HEK293 (cell line): ENCODE data around the gene MED20.

ENCODE experiments used
- GFI1B ChIP-seq: fragments of 450-650 bp; formaldehyde crosslinking; IDR thresholded peaks from 2 replicates; pipeline ENCODE4 v1.5.1; 2016; ENCODE audit warnings: missing biosample characterization, missing genetic modification characterization
- GLIS2 ChIP-seq: fragments of 450-650 bp; formaldehyde crosslinking; IDR thresholded peaks from 2 replicates; pipeline ENCODE4 v1.5.1; 2016; ENCODE audit warnings: missing biosample characterization, missing genetic modification characterization
- HOXC10 ChIP-seq: sonication (generic); formaldehyde crosslinking; IDR thresholded peaks from 2 replicates; pipeline ENCODE4 v1.8.1; 2023; ENCODE audit warnings: mild to moderate bottlenecking, missing genetic modification reagents
- KLF1 ChIP-seq: fragments of 450-650 bp; formaldehyde crosslinking; IDR thresholded peaks from 2 replicates; pipeline ENCODE4 v1.5.1; 2016; ENCODE audit warnings: missing biosample characterization, missing genetic modification characterization
- KLF8 ChIP-seq: fragments of 450-650 bp; formaldehyde crosslinking; IDR thresholded peaks from 2 replicates; pipeline ENCODE4 v1.5.1; 2016; ENCODE audit warnings: missing biosample characterization, missing genetic modification characterization
- KLF9 ChIP-seq: fragments of 450-650 bp; formaldehyde crosslinking; IDR thresholded peaks from 2 replicates; pipeline ENCODE4 v1.5.1; 2016; ENCODE audit warnings: missing biosample characterization, missing genetic modification characterization, low read depth
- SP7 ChIP-seq: fragments of 450-650 bp; formaldehyde crosslinking; IDR thresholded peaks from 2 replicates; pipeline ENCODE4 v1.5.1; 2016; ENCODE audit warnings: missing biosample characterization, missing genetic modification characterization
- ZBTB20 ChIP-seq: fragments of 450-650 bp; formaldehyde crosslinking; IDR thresholded peaks from 2 replicates; pipeline ENCODE4 v1.5.1; 2016; ENCODE audit warnings: missing biosample characterization, missing genetic modification characterization
- ZFP37 ChIP-seq: fragments of 450-650 bp; formaldehyde crosslinking; IDR thresholded peaks from 2 replicates; pipeline ENCODE4 v1.5.1; 2016; ENCODE audit warnings: missing biosample characterization, missing genetic modification characterization
- ZFP41 ChIP-seq: fragments of 450-650 bp; formaldehyde crosslinking; IDR thresholded peaks from 2 replicates; pipeline ENCODE4 v1.5.1; 2016; ENCODE audit warnings: missing biosample characterization, missing genetic modification characterization, borderline replicate concordance
- ZIC2 ChIP-seq: fragments of 450-650 bp; formaldehyde crosslinking; IDR thresholded peaks from 2 replicates; pipeline ENCODE4 v1.5.1; 2016; ENCODE audit warnings: missing biosample characterization, missing genetic modification characterization
- ZNF132 ChIP-seq: fragments of 450-650 bp; formaldehyde crosslinking; IDR thresholded peaks from 2 replicates; pipeline ENCODE4 v1.5.1; 2017; ENCODE audit warnings: missing biosample characterization, missing genetic modification characterization, borderline replicate concordance
- ZNF223 ChIP-seq: fragments of 450-650 bp; formaldehyde crosslinking; IDR thresholded peaks from 2 replicates; pipeline ENCODE4 v1.5.1; 2016; ENCODE audit warnings: missing biosample characterization, missing genetic modification characterization
- ZNF292 ChIP-seq: fragments of 450-650 bp; formaldehyde crosslinking; IDR thresholded peaks from 2 replicates; pipeline ENCODE4 v1.5.1; 2016; ENCODE audit warnings: low read depth, missing biosample characterization, missing genetic modification characterization, borderline replicate concordance
- ZNF335 ChIP-seq: fragments of 450-650 bp; formaldehyde crosslinking; conservative IDR thresholded peaks from 2 replicates; pipeline ENCODE4 v1.5.1; 2016; ENCODE audit warnings: missing biosample characterization, missing genetic modification characterization
- ZNF423 ChIP-seq: fragments of 450-650 bp; formaldehyde crosslinking; IDR thresholded peaks from 2 replicates; pipeline ENCODE4 v1.5.1; 2016; ENCODE audit warnings: missing biosample characterization, missing genetic modification characterization
- ZNF501 ChIP-seq: fragments of 450-650 bp; formaldehyde crosslinking; IDR thresholded peaks from 2 replicates; pipeline ENCODE4 v1.5.1; 2016; ENCODE audit warnings: missing biosample characterization, missing genetic modification characterization
- ZNF521 ChIP-seq: fragments of 450-650 bp; formaldehyde crosslinking; IDR thresholded peaks from 2 replicates; pipeline ENCODE4 v1.5.1; 2017; ENCODE audit warnings: missing biosample characterization, mild to moderate bottlenecking, missing genetic modification characterization
- ZNF600 ChIP-seq: fragments of 450-650 bp; formaldehyde crosslinking; IDR thresholded peaks from 2 replicates; pipeline ENCODE4 v1.5.1; 2016; ENCODE audit warnings: missing biosample characterization, missing genetic modification characterization
- ZNF660 ChIP-seq: fragments of 450-650 bp; IDR thresholded peaks from 2 replicates; pipeline ENCODE4 v1.5.1; 2018; ENCODE audit warnings: missing biosample characterization, mild to moderate bottlenecking, missing genetic modification characterization
- ZSCAN23 ChIP-seq: fragments of 450-650 bp; formaldehyde crosslinking; IDR thresholded peaks from 2 replicates; pipeline ENCODE4 v1.5.1; 2016; ENCODE audit warnings: missing biosample characterization, missing genetic modification characterization
- ZSCAN30 ChIP-seq: fragments of 450-650 bp; IDR thresholded peaks from 2 replicates; pipeline ENCODE4 v1.5.1; 2018; ENCODE audit warnings: missing biosample characterization, mild to moderate bottlenecking, missing genetic modification characterization, moderate library complexity
- TF ChIP-seq, protein P1 (sequence below): fragments of 450-650 bp; formaldehyde crosslinking; IDR thresholded peaks from 2 replicates; pipeline ENCODE4 v1.5.1; 2016; ENCODE audit warnings: missing biosample characterization, missing genetic modification characterization
- TF ChIP-seq, protein P2 (sequence below): fragments of 450-650 bp; formaldehyde crosslinking; conservative IDR thresholded peaks from 2 replicates; pipeline ENCODE4 v1.5.1; 2016; ENCODE audit warnings: low read depth, missing biosample characterization, missing genetic modification characterization
- TF ChIP-seq, protein P3 (sequence below): fragments of 450-650 bp; formaldehyde crosslinking; IDR thresholded peaks from 2 replicates; pipeline ENCODE4 v1.5.1; 2016; ENCODE audit warnings: missing biosample characterization, missing genetic modification characterization
- TF ChIP-seq, protein P4 (sequence below): fragments of 450-650 bp; formaldehyde crosslinking; IDR thresholded peaks from 2 replicates; pipeline ENCODE4 v1.5.1; 2016; ENCODE audit warnings: missing biosample characterization, missing genetic modification characterization
- TF ChIP-seq, protein P5 (sequence below): fragments of 450-650 bp; formaldehyde crosslinking; IDR thresholded peaks from 2 replicates; pipeline ENCODE4 v1.5.1; 2016; ENCODE audit warnings: missing biosample characterization, missing genetic modification characterization

The MED20 gene

DNA sequence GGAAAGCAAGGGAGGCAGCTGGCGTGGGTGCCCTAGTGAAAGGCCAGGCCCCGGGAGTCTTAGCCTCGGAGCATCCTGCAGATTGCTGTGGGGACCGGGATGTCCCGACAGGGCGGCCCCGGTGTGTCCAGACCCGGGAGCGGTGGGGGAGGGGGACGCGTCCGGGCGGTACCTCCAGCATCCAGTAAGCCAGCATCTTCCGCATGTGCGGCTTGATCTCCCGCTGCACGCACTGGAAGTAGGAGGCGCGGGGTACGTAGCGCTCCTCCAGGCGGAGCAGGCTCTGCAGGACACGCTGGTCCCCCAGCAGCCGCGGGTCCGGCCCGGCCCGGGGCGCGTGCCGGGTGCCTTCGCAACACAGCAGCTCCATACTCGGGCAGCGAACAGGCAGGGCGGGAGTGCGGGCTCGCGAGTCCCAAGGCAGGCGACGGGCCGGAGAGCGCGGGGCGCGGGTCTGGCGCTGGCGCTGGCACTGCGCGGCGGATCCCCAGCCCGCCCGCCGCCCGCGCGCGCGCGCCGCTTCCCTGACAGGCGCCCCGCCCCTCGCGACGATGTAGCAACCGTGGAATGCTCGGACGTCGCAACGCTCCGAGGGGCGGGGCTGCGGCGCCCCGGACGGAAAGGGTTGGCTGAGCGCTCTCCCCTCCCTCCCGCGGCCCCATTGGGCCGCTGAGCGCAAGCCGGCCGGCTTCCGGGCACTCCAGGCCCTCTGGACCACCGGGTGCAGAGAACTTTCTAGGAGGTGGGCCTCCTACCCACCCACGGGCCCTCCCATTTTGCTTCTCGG lies 20.5 kb upstream of the MED20 start, which contains the start of gene CCND3 (continued):
- TF ChIP-seq, protein P1, sequence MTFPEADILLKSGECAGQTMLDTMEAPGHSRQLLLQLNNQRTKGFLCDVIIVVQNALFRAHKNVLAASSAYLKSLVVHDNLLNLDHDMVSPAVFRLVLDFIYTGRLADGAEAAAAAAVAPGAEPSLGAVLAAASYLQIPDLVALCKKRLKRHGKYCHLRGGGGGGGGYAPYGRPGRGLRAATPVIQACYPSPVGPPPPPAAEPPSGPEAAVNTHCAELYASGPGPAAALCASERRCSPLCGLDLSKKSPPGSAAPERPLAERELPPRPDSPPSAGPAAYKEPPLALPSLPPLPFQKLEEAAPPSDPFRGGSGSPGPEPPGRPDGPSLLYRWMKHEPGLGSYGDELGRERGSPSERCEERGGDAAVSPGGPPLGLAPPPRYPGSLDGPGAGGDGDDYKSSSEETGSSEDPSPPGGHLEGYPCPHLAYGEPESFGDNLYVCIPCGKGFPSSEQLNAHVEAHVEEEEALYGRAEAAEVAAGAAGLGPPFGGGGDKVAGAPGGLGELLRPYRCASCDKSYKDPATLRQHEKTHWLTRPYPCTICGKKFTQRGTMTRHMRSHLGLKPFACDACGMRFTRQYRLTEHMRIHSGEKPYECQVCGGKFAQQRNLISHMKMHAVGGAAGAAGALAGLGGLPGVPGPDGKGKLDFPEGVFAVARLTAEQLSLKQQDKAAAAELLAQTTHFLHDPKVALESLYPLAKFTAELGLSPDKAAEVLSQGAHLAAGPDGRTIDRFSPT (tag by site-specific recombination): 0 out of 2 replicates have a peak, but pooled peaks have one; percentile 34
- no peak for TF ChIP-seq ZNF423 (tag by site-specific recombination)
- 0 out of 2 replicates have a peak, but pooled peaks have one; percentile 19 for TF ChIP-seq KLF8 (tag by site-specific recombination)
- peak; percentile 87 for TF ChIP-seq ZNF600 (tag by site-specific recombination)
- 0 out of 2 replicates have a peak, but pooled peaks have one; percentile 18 for TF ChIP-seq ZNF223 (tag by site-specific recombination)
- TF ChIP-seq ZNF335: peak; percentile 92
- 0 out of 2 replicates have a peak, but pooled peaks have one; percentile 3 for TF ChIP-seq SP7 (tag by site-specific recombination)
- TF ChIP-seq, protein P2, sequence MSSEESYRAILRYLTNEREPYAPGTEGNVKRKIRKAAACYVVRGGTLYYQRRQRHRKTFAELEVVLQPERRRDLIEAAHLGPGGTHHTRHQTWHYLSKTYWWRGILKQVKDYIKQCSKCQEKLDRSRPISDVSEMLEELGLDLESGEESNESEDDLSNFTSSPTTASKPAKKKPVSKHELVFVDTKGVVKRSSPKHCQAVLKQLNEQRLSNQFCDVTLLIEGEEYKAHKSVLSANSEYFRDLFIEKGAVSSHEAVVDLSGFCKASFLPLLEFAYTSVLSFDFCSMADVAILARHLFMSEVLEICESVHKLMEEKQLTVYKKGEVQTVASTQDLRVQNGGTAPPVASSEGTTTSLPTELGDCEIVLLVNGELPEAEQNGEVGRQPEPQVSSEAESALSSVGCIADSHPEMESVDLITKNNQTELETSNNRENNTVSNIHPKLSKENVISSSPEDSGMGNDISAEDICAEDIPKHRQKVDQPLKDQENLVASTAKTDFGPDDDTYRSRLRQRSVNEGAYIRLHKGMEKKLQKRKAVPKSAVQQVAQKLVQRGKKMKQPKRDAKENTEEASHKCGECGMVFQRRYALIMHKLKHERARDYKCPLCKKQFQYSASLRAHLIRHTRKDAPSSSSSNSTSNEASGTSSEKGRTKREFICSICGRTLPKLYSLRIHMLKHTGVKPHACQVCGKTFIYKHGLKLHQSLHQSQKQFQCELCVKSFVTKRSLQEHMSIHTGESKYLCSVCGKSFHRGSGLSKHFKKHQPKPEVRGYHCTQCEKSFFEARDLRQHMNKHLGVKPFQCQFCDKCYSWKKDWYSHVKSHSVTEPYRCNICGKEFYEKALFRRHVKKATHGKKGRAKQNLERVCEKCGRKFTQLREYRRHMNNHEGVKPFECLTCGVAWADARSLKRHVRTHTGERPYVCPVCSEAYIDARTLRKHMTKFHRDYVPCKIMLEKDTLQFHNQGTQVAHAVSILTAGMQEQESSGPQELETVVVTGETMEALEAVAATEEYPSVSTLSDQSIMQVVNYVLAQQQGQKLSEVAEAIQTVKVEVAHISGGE (tag by site-specific recombination): peak; percentile 74; the same call in 1 of the 2 replicates
- no peak for TF ChIP-seq GFI1B
- 0 out of 2 replicates have a peak, but pooled peaks have one; percentile 52 for TF ChIP-seq ZNF501 (tag by site-specific recombination)
- peak; percentile 72 for TF ChIP-seq GLIS2 (tag by site-specific recombination)
- no peak for TF ChIP-seq ZFP41 (tag by site-specific recombination)
- TF ChIP-seq, protein P3, sequence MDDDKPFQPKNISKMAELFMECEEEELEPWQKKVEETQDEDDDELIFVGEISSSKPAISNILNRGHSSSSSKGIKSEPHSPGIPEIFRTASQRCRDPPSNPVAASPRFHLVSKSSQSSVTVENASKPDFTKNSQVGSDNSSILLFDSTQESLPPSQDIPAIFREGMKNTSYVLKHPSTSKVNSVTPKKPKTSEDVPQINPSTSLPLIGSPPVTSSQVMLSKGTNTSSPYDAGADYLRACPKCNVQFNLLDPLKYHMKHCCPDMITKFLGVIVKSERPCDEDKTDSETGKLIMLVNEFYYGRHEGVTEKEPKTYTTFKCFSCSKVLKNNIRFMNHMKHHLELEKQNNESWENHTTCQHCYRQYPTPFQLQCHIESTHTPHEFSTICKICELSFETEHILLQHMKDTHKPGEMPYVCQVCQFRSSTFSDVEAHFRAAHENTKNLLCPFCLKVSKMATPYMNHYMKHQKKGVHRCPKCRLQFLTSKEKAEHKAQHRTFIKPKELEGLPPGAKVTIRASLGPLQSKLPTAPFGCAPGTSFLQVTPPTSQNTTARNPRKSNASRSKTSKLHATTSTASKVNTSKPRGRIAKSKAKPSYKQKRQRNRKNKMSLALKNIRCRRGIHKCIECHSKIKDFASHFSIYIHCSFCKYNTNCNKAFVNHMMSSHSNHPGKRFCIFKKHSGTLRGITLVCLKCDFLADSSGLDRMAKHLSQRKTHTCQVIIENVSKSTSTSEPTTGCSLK (tag by site-specific recombination): no peak
- TF ChIP-seq, protein P4, sequence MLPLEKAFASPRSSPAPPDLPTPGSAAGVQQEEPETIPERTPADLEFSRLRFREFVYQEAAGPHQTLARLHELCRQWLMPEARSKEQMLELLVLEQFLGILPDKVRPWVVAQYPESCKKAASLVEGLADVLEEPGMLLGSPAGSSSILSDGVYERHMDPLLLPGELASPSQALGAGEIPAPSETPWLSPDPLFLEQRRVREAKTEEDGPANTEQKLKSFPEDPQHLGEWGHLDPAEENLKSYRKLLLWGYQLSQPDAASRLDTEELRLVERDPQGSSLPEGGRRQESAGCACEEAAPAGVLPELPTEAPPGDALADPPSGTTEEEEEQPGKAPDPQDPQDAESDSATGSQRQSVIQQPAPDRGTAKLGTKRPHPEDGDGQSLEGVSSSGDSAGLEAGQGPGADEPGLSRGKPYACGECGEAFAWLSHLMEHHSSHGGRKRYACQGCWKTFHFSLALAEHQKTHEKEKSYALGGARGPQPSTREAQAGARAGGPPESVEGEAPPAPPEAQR (tag by site-specific recombination): no peak
- TF ChIP-seq ZSCAN30 (tag by site-specific recombination): peak; percentile 25; the same call in 1 of the 2 replicates
- TF ChIP-seq ZNF660 (tag by site-specific recombination): peak; percentile 23; the same call in 1 of the 2 replicates
- no peak for TF ChIP-seq ZNF292 (tag by site-specific recombination)
- TF ChIP-seq ZNF521 (tag by site-specific recombination): no peak
- TF ChIP-seq KLF9 (tag by site-specific recombination): peak; percentile 52
- peak; percentile 13; the same call in 1 of the 2 replicates for TF ChIP-seq KLF1 (tag by site-specific recombination)
- TF ChIP-seq ZFP37: 0 out of 2 replicates have a peak, but pooled peaks have one; percentile 57
- no peak for TF ChIP-seq ZNF132
- TF ChIP-seq ZBTB20 (tag by site-specific recombination): peak; percentile 87
- TF ChIP-seq, protein P5, sequence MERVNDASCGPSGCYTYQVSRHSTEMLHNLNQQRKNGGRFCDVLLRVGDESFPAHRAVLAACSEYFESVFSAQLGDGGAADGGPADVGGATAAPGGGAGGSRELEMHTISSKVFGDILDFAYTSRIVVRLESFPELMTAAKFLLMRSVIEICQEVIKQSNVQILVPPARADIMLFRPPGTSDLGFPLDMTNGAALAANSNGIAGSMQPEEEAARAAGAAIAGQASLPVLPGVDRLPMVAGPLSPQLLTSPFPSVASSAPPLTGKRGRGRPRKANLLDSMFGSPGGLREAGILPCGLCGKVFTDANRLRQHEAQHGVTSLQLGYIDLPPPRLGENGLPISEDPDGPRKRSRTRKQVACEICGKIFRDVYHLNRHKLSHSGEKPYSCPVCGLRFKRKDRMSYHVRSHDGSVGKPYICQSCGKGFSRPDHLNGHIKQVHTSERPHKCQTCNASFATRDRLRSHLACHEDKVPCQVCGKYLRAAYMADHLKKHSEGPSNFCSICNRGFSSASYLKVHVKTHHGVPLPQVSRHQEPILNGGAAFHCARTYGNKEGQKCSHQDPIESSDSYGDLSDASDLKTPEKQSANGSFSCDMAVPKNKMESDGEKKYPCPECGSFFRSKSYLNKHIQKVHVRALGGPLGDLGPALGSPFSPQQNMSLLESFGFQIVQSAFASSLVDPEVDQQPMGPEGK (tag by site-specific recombination): no peak
- no peak; the same call in 1 of the 2 replicates for TF ChIP-seq ZIC2 (tag by site-specific recombination)
- 0 out of 2 replicates have a peak, but pooled peaks have one; percentile 7 for TF ChIP-seq ZSCAN23
- TF ChIP-seq HOXC10 (CRISPR knock-in tag): peak; percentile 71; the same call in 1 of the 2 replicates
